ENCODE results near the gene SRPK2. TPM values are rescaled to one million over a fixed set of nuclear protein-coding genes. Genes with fewer than 3 reads are reported as not detected.

The SRPK2 gene
- total RNA-seq, 1 experiment from 2014 or later = 50.5 TPM

DNA sequence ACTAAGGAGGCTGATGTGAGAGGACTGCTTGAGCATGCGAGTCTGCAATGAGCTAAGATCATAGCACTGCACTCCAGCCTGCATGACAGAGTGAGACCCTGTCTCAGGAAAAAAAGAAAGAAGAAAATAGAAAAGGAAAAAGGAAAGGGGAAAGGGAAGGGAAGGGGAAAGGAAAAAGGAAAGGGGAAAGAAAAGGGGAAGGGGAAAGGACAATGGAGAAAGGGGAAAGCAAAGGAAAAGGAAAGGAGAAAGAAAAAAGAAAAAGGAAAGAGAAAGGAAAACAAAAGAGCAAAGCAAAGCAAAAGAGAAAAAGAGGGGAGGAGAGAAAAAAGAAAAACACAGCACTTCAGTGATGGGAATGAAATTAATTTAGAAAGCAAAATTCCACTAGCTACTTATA lies 179.3 kb downstream of the SRPK2 start:
- Mint-ChIP-seq H3K9me3 (peaks cover 12% of the 10 kb centered on the region), H3K4me1 (peaks cover 28% of the 10 kb centered on the region), H3K27me3 (ENCODE audit: low read depth) (no peaks in the 10 kb centered on the region), H3K27ac (no peak overlapping the region), H3K36me3 (peaks cover 4% of the 10 kb centered on the region; the same call in 1 of the 2 replicates), H3K4me3 (no peak overlapping the region)
- CTCF ChIA-PET = interaction anchor here (1.2 kb wide), 1 partner anchor 42 kb away, joined by 3 read pairs; no protein-coding TSS in a partner anchor
- no peak for DNase-seq (ENCODE audit: low spot score)
- no peak for ATAC-seq
- POLR2A ChIA-PET = no interaction called here
- peak; percentile 36; the same call in 1 of the 2 replicates for TF ChIP-seq ZNF512 (CRISPR knock-in tag; IDR thresholded peaks at IDR 0.05; ENCODE audit: borderline replicate concordance)
- no peak for TF ChIP-seq ZNF396 (CRISPR knock-in tag; IDR thresholded peaks at IDR 0.05; ENCODE audit: borderline replicate concordance)

DNA sequence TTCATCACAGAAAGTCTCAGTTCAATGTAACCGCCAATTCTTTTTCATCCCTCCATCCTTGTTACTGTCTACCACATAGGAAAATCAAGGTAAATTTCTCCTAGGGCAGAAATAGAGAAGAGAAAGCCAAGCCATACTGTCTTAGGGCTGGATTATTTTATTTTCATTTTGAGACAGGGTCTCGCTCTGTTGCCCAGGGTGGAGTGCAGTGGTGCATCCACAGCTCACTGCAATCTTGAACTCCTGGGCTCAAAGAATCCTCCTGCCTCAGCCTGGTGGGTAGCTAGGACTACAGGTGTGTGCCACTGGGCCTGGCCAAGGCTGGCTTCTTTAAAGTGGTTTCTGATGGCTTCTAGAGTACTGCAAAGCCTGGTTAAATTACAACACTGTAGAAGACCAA lies 181.7 kb downstream of the SRPK2 start:
- H3K4me3 Mint-ChIP-seq = no peak overlapping the region
- H3K27ac Mint-ChIP-seq = no peak overlapping the region
- no peak for DNase-seq (ENCODE audit: low spot score)
- peaks cover 32% of the 10 kb centered on the region for H3K4me1 Mint-ChIP-seq
- ChIA-PET CTCF (interaction anchor here (0.6 kb wide), 1 partner anchor 121 kb away, joined by 3 read pairs; no protein-coding TSS in a partner anchor), POLR2A (no interaction called here)
- peaks cover 4% of the 10 kb centered on the region; the same call in 1 of the 2 replicates for H3K36me3 Mint-ChIP-seq
- no peaks in the 10 kb centered on the region for H3K27me3 Mint-ChIP-seq (ENCODE audit: low read depth)
- ATAC-seq = no peak
- H3K9me3 Mint-ChIP-seq = peaks cover 9% of the 10 kb centered on the region
- TF ChIP-seq, protein P1, sequence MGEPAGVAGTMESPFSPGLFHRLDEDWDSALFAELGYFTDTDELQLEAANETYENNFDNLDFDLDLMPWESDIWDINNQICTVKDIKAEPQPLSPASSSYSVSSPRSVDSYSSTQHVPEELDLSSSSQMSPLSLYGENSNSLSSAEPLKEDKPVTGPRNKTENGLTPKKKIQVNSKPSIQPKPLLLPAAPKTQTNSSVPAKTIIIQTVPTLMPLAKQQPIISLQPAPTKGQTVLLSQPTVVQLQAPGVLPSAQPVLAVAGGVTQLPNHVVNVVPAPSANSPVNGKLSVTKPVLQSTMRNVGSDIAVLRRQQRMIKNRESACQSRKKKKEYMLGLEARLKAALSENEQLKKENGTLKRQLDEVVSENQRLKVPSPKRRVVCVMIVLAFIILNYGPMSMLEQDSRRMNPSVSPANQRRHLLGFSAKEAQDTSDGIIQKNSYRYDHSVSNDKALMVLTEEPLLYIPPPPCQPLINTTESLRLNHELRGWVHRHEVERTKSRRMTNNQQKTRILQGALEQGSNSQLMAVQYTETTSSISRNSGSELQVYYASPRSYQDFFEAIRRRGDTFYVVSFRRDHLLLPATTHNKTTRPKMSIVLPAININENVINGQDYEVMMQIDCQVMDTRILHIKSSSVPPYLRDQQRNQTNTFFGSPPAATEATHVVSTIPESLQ (CRISPR knock-in tag; IDR thresholded peaks at IDR 0.05) = no peak
- no peak for TF ChIP-seq SMAD3 (CRISPR knock-in tag; IDR thresholded peaks at IDR 0.05; ENCODE audit: borderline replicate concordance)
- TF ChIP-seq ZNF416 (CRISPR knock-in tag; IDR thresholded peaks at IDR 0.05) = no peak
- TF ChIP-seq IRF2 (CRISPR knock-in tag; IDR thresholded peaks at IDR 0.05; ENCODE audit: borderline replicate concordance, low read depth) = no peak
- no peak for TF ChIP-seq NFYB (CRISPR knock-in tag; conservative IDR thresholded peaks at IDR 0.05; ENCODE audit: low read depth)
- TF ChIP-seq, protein P2, sequence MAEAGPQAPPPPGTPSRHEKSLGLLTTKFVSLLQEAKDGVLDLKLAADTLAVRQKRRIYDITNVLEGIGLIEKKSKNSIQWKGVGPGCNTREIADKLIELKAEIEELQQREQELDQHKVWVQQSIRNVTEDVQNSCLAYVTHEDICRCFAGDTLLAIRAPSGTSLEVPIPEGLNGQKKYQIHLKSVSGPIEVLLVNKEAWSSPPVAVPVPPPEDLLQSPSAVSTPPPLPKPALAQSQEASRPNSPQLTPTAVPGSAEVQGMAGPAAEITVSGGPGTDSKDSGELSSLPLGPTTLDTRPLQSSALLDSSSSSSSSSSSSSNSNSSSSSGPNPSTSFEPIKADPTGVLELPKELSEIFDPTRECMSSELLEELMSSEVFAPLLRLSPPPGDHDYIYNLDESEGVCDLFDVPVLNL (CRISPR knock-in tag; IDR thresholded peaks at IDR 0.05; ENCODE audit: borderline replicate concordance, low read depth) = no peak
- TF ChIP-seq ZNF425 (CRISPR knock-in tag; conservative IDR thresholded peaks at IDR 0.05) = no peak
- TF ChIP-seq GABPB1 (CRISPR knock-in tag; IDR thresholded peaks at IDR 0.05) = no peak
- TF ChIP-seq ZNF396 (CRISPR knock-in tag; IDR thresholded peaks at IDR 0.05; ENCODE audit: borderline replicate concordance) = no peak
- no peak for TF ChIP-seq OVOL2 (CRISPR knock-in tag; IDR thresholded peaks at IDR 0.05; ENCODE audit: borderline replicate concordance)
- TF ChIP-seq, protein P3, sequence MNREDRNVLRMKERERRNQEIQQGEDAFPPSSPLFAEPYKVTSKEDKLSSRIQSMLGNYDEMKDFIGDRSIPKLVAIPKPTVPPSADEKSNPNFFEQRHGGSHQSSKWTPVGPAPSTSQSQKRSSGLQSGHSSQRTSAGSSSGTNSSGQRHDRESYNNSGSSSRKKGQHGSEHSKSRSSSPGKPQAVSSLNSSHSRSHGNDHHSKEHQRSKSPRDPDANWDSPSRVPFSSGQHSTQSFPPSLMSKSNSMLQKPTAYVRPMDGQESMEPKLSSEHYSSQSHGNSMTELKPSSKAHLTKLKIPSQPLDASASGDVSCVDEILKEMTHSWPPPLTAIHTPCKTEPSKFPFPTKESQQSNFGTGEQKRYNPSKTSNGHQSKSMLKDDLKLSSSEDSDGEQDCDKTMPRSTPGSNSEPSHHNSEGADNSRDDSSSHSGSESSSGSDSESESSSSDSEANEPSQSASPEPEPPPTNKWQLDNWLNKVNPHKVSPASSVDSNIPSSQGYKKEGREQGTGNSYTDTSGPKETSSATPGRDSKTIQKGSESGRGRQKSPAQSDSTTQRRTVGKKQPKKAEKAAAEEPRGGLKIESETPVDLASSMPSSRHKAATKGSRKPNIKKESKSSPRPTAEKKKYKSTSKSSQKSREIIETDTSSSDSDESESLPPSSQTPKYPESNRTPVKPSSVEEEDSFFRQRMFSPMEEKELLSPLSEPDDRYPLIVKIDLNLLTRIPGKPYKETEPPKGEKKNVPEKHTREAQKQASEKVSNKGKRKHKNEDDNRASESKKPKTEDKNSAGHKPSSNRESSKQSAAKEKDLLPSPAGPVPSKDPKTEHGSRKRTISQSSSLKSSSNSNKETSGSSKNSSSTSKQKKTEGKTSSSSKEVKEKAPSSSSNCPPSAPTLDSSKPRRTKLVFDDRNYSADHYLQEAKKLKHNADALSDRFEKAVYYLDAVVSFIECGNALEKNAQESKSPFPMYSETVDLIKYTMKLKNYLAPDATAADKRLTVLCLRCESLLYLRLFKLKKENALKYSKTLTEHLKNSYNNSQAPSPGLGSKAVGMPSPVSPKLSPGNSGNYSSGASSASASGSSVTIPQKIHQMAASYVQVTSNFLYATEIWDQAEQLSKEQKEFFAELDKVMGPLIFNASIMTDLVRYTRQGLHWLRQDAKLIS (CRISPR knock-in tag; IDR thresholded peaks at IDR 0.05; ENCODE audit: borderline replicate concordance) = no peak
- no peak for TF ChIP-seq TP53 (CRISPR knock-in tag; IDR thresholded peaks at IDR 0.05)
- TF ChIP-seq ZNF232 (CRISPR knock-in tag; IDR thresholded peaks at IDR 0.05) = no peak
- TF ChIP-seq AR (CRISPR knock-in tag; IDR thresholded peaks at IDR 0.05) = no peak
- no peak for TF ChIP-seq NR2C2 (CRISPR knock-in tag; IDR thresholded peaks at IDR 0.05)
- no peak for TF ChIP-seq GTF2I (CRISPR knock-in tag; conservative IDR thresholded peaks at IDR 0.05)
- no peak for TF ChIP-seq ZBTB21 (CRISPR knock-in tag; IDR thresholded peaks at IDR 0.05; ENCODE audit: borderline replicate concordance)
